Measurements from ENCODE around the gene MYLK. TPM values are rescaled to one million over a fixed set of nuclear protein-coding genes. Genes with fewer than 3 reads are reported as not detected.

MYLK gene
- total and polyA plus RNA-seq, 2 donors: 5.4 to 11.5 TPM

DNA sequence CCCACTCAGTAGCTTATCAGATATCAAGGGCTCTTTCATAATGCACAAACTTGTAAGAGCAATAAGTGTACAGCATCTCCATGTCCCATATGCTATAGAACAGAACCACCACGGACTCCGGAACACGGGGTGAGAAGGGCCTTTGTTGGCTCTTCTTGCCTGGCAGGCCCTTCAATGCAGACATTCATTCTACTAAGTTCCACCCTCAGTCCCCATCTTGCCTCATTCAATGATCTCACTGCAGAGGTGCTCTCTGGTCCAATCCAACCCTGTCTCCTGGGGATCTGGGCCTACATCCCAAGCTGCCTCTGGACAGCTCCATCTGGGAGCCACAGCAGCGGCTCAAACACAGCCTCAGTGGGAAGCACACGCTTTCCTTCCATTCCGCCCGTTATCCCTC lies 316.1 kb downstream of the MYLK start:
- Histone ChIP-seq H3K27me3 (ENCODE audit: control insufficient read depth in 2 of 2, insufficient read depth in 1 of 2, low read length in 1 of 2) (no peaks in the 10 kb centered on the region), H3K4me3 (ENCODE audit: low read length in 2 of 2) (no peak overlapping the region), H3K4me1 (ENCODE audit: control insufficient read depth in 2 of 2, insufficient read depth in 2 of 2, low read length in 2 of 2) (no peaks in the 10 kb centered on the region), H3K36me3 (ENCODE audit: control insufficient read depth in 2 of 2, insufficient read depth in 2 of 2, low read length in 1 of 2) (peaks cover 3 to 6% of the 10 kb centered on the region in 2 donors), H3K9me3 (ENCODE audit: control insufficient read depth in 2 of 2, insufficient read depth in 1 of 2, low read length in 1 of 2) (no peaks in the 10 kb centered on the region), H3K27ac (ENCODE audit: low read depth in 1 of 2, low read length in 1 of 2) (no peak overlapping the region)
- WGBS: 98% methylated on average over 7 of the region's 7 CpGs
- no peak for DNase-seq (ENCODE audit: low read depth in 6 of 9, low spot score in 9 of 9)

DNA sequence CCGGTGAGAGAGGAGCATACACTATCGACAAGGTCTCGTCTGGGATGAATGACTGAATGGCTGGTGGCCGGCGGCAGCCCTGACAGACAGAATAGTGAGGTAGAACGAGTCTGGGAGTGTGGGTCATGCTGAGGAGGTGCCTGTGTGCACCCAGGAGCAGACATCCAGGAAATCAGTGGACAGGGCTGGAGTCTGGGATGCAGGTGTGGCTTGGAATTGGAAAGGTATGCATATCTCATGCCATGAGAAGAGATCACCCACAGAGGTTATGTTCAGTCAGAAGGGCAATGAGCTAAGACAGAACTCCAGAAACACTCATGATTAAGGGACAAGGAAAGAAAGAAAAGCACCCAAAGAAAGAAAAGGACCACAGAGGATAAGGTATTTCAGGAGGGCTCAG lies 320.1 kb downstream of the MYLK start:
- WGBS: 97% methylated on average over 6 of the region's 6 CpGs
- Histone ChIP-seq H3K4me3 (ENCODE audit: low read length in 2 of 2) (no peak overlapping the region), H3K4me1 (ENCODE audit: control insufficient read depth in 2 of 2, insufficient read depth in 2 of 2, low read length in 2 of 2) (no peaks in the 10 kb centered on the region), H3K36me3 (ENCODE audit: control insufficient read depth in 2 of 2, insufficient read depth in 2 of 2, low read length in 1 of 2) (peaks cover 3 to 6% of the 10 kb centered on the region in 2 donors), H3K27ac (ENCODE audit: low read depth in 1 of 2, low read length in 1 of 2) (no peak overlapping the region), H3K27me3 (ENCODE audit: control insufficient read depth in 2 of 2, insufficient read depth in 1 of 2, low read length in 1 of 2) (no peaks in the 10 kb centered on the region), H3K9me3 (ENCODE audit: control insufficient read depth in 2 of 2, insufficient read depth in 1 of 2, low read length in 1 of 2) (no peaks in the 10 kb centered on the region)
- DNase-seq (ENCODE audit: low read depth in 6 of 9, low spot score in 9 of 9): no peak

DNA sequence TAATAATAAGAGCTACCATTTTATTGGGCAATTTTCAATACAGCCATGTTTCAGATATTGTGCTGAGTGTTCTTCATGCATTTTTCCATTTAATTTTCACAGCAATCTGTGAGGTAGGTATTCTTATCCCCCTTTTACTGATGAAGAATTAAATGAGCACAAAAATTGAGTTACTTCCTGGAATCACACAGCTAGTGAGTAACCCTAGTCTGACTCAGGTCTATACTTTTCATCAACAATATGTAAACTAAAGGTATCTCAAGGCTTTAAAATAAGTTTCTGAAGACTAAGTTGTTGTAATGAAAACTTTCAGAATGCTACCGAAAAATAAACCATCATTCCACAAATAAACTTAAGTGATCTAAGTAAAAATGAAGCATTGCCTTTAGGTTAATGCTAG lies 321.6 kb downstream of the MYLK start:
- H3K4me3 ChIP-seq (ENCODE audit: low read length in 2 of 2): no peak overlapping the region
- no peaks in the 10 kb centered on the region for H3K27me3 ChIP-seq (ENCODE audit: control insufficient read depth in 2 of 2, insufficient read depth in 1 of 2, low read length in 1 of 2)
- peaks cover 3% of the 10 kb centered on the region in 2 donors for H3K36me3 ChIP-seq (ENCODE audit: control insufficient read depth in 2 of 2, insufficient read depth in 2 of 2, low read length in 1 of 2)
- WGBS: 99% methylated on average over 1 of the region's 1 CpG
- H3K4me1 ChIP-seq (ENCODE audit: control insufficient read depth in 2 of 2, insufficient read depth in 2 of 2, low read length in 2 of 2): no peaks in the 10 kb centered on the region
- no peak overlapping the region for H3K27ac ChIP-seq (ENCODE audit: low read depth in 1 of 2, low read length in 1 of 2)
- no peaks in the 10 kb centered on the region for H3K9me3 ChIP-seq (ENCODE audit: control insufficient read depth in 2 of 2, insufficient read depth in 1 of 2, low read length in 1 of 2)
- DNase-seq (ENCODE audit: low read depth in 6 of 9, low spot score in 9 of 9): no peak

DNA sequence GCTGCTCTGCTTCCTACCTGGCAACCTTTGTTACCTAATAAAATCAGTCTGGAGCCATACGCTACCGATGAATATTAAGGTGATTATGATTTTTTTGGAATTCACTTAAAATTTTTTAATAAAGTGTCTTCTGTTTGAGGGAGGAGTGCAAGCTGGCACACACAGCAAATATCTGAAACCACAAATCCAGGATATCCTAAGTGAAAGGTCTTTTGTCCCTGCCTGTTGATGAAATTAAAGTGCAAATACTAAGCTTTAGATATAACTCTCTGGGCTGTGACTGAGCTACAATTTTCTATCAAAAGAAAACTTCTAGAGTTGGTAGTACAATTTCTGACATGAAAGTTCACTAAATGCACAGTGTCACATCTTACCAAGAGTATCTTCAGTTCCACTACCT lies 322.9 kb downstream of the MYLK start:
- H3K9me3 ChIP-seq (ENCODE audit: control insufficient read depth in 2 of 2, insufficient read depth in 1 of 2, low read length in 1 of 2): no peaks in the 10 kb centered on the region
- WGBS: 76% methylated on average over 2 of the region's 2 CpGs
- H3K4me3 ChIP-seq (ENCODE audit: low read length in 2 of 2): no peak overlapping the region
- DNase-seq (ENCODE audit: low read depth in 6 of 9, low spot score in 9 of 9): no peak
- H3K36me3 ChIP-seq (ENCODE audit: control insufficient read depth in 2 of 2, insufficient read depth in 2 of 2, low read length in 1 of 2): peaks cover 0 to 3% of the 10 kb centered on the region in 2 donors
- H3K27ac ChIP-seq (ENCODE audit: low read depth in 1 of 2, low read length in 1 of 2): no peak overlapping the region
- H3K27me3 ChIP-seq (ENCODE audit: control insufficient read depth in 2 of 2, insufficient read depth in 1 of 2, low read length in 1 of 2): no peaks in the 10 kb centered on the region
- H3K4me1 ChIP-seq (ENCODE audit: control insufficient read depth in 2 of 2, insufficient read depth in 2 of 2, low read length in 2 of 2): no peaks in the 10 kb centered on the region

Other genes with a start within 250 kb of the MYLK start
- 57.3 TPM for gene CCDC14, start 76.9 kb upstream of the MYLK start, total RNA-seq
- gene CCDC14, start 76.9 kb upstream of the MYLK start, polyA plus RNA-seq: 60.4 TPM
- 0.09 TPM for gene ROPN1, start 107.8 kb upstream of the MYLK start, total RNA-seq
- 0.30 TPM for gene ROPN1, start 107.8 kb upstream of the MYLK start, polyA plus RNA-seq
- 1.8 TPM for gene KALRN, start 149.0 kb upstream of the MYLK start, total RNA-seq
- gene KALRN, start 149.0 kb upstream of the MYLK start, polyA plus RNA-seq: 2.8 TPM

Measured in thymus (tissue), 11 donors.